Esophagus mucosa (tissue), 1 donor: ENCODE results near the gene NOS3. TPM values are rescaled to one million over a fixed set of nuclear protein-coding genes. Genes with fewer than 3 reads are reported as not detected.
"Not testable (repeated sequence)": the region's sequence is repeated elsewhere in the genome, so short reads cannot be mapped to it uniquely, and the experiment has no call there.

Experiments used
- ATAC-seq: fragments of 200-7000 bp; cut with Tn5 transposase; one replicate; pipeline ENCODE4 v1.9.1; 2020
- total RNA-seq: library from RNA; stranded (reverse); gene quantifications from one replicate; pipeline ENCODE4 v1.2.4, GENCODE V29; 2023
- donor health status: DM: yes; HTN: yes; CAD: no.

Gene NOS3
- total RNA-seq, 1 donor from 2014 or later: 3.1 TPM

- ATAC-seq: peak; percentile 53
Observed at GRCh38 chr7:151017953-151018420, 27.2 kb downstream of the NOS3 start.

GRCh38 chr7:151018421-151019129 is 27.8 kb downstream of the NOS3 start:
- peak; percentile 47 for ATAC-seq

- no peak for ATAC-seq
Observed at GRCh38 chr7:151019130-151019447, 28.3 kb downstream of the NOS3 start.

GRCh38 chr7:151020231-151020630 is 29.4 kb downstream of the NOS3 start:
- no peak for ATAC-seq

- no peak for ATAC-seq
Observed at GRCh38 chr7:151023232-151023631, 32.4 kb downstream of the NOS3 start.

- ATAC-seq: peak; percentile 30
Observed at GRCh38 chr7:151024435-151025056, 33.7 kb downstream of the NOS3 start, which contains the start of gene ATG9B. ATG9B (minus strand) TSS chr7:151024494; CDS start chr7:151024423, 71 bp downstream.

- peak; percentile 51 for ATAC-seq
Observed at GRCh38 chr7:151025924-151026671, 35.3 kb downstream of the NOS3 start.

- ATAC-seq: not testable (repeated sequence)
Observed at GRCh38 chr7:151026771-151027727, 36.2 kb downstream of the NOS3 start.

GRCh38 chr7:151027728-151028130 is 36.9 kb downstream of the NOS3 start:
- peak; percentile 4 for ATAC-seq

GRCh38 chr7:151028131-151028947 is 37.5 kb downstream of the NOS3 start, which contains the start of gene ABCB8:
ABCB8 (plus strand) TSS chr7:151028450; CDS start chr7:151028516, 66 bp downstream.
- peak; percentile 96 for ATAC-seq

- ATAC-seq: no peak
Observed at GRCh38 chr7:151028948-151029501, 38.2 kb downstream of the NOS3 start.

GRCh38 chr7:151031011-151031410 is 40.2 kb downstream of the NOS3 start:
- no peak for ATAC-seq

- no peak for ATAC-seq
Observed at GRCh38 chr7:151032936-151033863, 42.4 kb downstream of the NOS3 start.

GRCh38 chr7:151033864-151034249 is 43.0 kb downstream of the NOS3 start:
- ATAC-seq: no peak

GRCh38 chr7:151034312-151035025 is 43.7 kb downstream of the NOS3 start:
- ATAC-seq: no peak

- ATAC-seq: no peak
Observed at GRCh38 chr7:151035026-151035717, 44.4 kb downstream of the NOS3 start.

GRCh38 chr7:151035902-151036301 is 45.1 kb downstream of the NOS3 start:
- ATAC-seq: no peak
